H9 (cell line): Measurements from ENCODE around the gene SCD. TPM values are rescaled to one million over a fixed set of nuclear protein-coding genes. Genes with fewer than 3 reads are reported as not detected.
A peak's percentile ranks its signal among the peaks of the same experiment; 100 is the strongest.

Experiments
- DNase-seq: peaks from one replicate; pipeline ENCODE4 v3.0.0-alpha.2; 2017
- H2AFZ ChIP-seq: one replicate; pipeline ENCODE4 v1.6.1; 2013; ENCODE audit warnings: mild to moderate bottlenecking, low read length, control low read depth, moderate library complexity
- H2AK5ac ChIP-seq: 2 replicates; pipeline ENCODE4 v1.6.1; 2013; ENCODE audit warnings: low read length, control low read depth, mixed read lengths; ENCODE audit not compliant: insufficient read length
- H2BK120ac ChIP-seq: one replicate; pipeline ENCODE4 v1.6.1; 2013; ENCODE audit warnings: low read depth, mild to moderate bottlenecking, low read length, control low read depth, inconsistent platforms; ENCODE audit not compliant: poor library complexity, severe bottlenecking
- H2BK12ac ChIP-seq: 2 replicates; pipeline ENCODE4 v1.6.1; 2013; ENCODE audit warnings: low read length, control low read depth, mixed read lengths, low read depth; ENCODE audit not compliant: insufficient read length
- H2BK15ac ChIP-seq: 2 replicates; pipeline ENCODE4 v1.6.1; 2013; ENCODE audit warnings: low read depth, low read length, control low read depth
- H2BK20ac ChIP-seq: one replicate; pipeline ENCODE4 v1.6.1; 2013; ENCODE audit warnings: low read depth, mild to moderate bottlenecking, low read length, control low read depth, inconsistent platforms; ENCODE audit not compliant: poor library complexity, severe bottlenecking
- H2BK5ac ChIP-seq: 2 replicates; pipeline ENCODE4 v1.6.1; 2013; ENCODE audit warnings: low read length, control low read depth, mixed read lengths; ENCODE audit not compliant: insufficient read length
- H3K14ac ChIP-seq: 2 replicates; pipeline ENCODE4 v1.6.1; 2013; ENCODE audit warnings: low read length, control low read depth; ENCODE audit not compliant: insufficient read depth
- H3K18ac ChIP-seq: 2 replicates; pipeline ENCODE4 v1.6.1; 2013; ENCODE audit warnings: low read depth, mild to moderate bottlenecking, mixed read lengths, low read length, control low read depth; ENCODE audit not compliant: insufficient read length
- H3K23ac ChIP-seq: 2 replicates; pipeline ENCODE4 v1.6.1; 2013; ENCODE audit warnings: low read length, control low read depth, mixed read lengths, low read depth; ENCODE audit not compliant: insufficient read length
- H3K23me2 ChIP-seq: 2 replicates; pipeline ENCODE4 v1.6.1; 2013; ENCODE audit warnings: low read depth, mild to moderate bottlenecking, mixed read lengths, low read length, control low read depth; ENCODE audit not compliant: insufficient read length, poor library complexity, severe bottlenecking
- H3K27ac ChIP-seq: 2 replicates; pipeline ENCODE4 v1.5.1; 2013; ENCODE audit warnings: low read length, control low read depth, mixed read lengths, low read depth; ENCODE audit not compliant: insufficient read length
- H3K27me3 ChIP-seq: 2 replicates; pipeline ENCODE4 v1.6.1; 2013; ENCODE audit warnings: low read length, control low read depth, inconsistent platforms; ENCODE audit not compliant: insufficient read depth
- H3K4ac ChIP-seq: 2 replicates; pipeline ENCODE4 v1.6.1; 2013; ENCODE audit warnings: low read depth, mild to moderate bottlenecking, control low read depth, inconsistent platforms, low read length, moderate library complexity
- H3K4me1 ChIP-seq: 2 replicates; pipeline ENCODE4 v1.6.1; 2013; ENCODE audit warnings: low read length, control low read depth, inconsistent platforms; ENCODE audit not compliant: insufficient read depth
- H3K4me2 ChIP-seq: 2 replicates; pipeline ENCODE4 v1.6.1; 2013; ENCODE audit warnings: low read length, control low read depth, mixed read lengths; ENCODE audit not compliant: insufficient read length, insufficient read depth
- H3K56ac ChIP-seq: 2 replicates; pipeline ENCODE4 v1.6.1; 2013; ENCODE audit warnings: low read depth, mild to moderate bottlenecking, mixed read lengths, low read length, control low read depth; ENCODE audit not compliant: insufficient read length
- H3K79me1 ChIP-seq: 2 replicates; pipeline ENCODE4 v1.6.1; 2013; ENCODE audit warnings: low read depth, mild to moderate bottlenecking, moderate library complexity, low read length, control low read depth, inconsistent platforms; ENCODE audit not compliant: insufficient read depth, poor library complexity, severe bottlenecking
- H3K79me2 ChIP-seq: 2 replicates; pipeline ENCODE4 v1.6.1; 2013; ENCODE audit warnings: low read length, control low read depth, inconsistent platforms; ENCODE audit not compliant: insufficient read depth
- H3K9ac ChIP-seq: 2 replicates; pipeline ENCODE4 v1.6.1; 2013; ENCODE audit warnings: low read length, control low read depth, mixed read lengths; ENCODE audit not compliant: insufficient read length; ENCODE audit errors: extremely low read depth
- H3K9me3 ChIP-seq: one replicate; pipeline ENCODE4 v1.6.1; 2013; ENCODE audit warnings: low read depth, low read length, inconsistent platforms; ENCODE audit not compliant: control insufficient read depth
- H3T11ph ChIP-seq: one replicate; pipeline ENCODE4 v1.6.1; 2013; ENCODE audit warnings: mild to moderate bottlenecking, low read length, control low read depth, inconsistent platforms
- H4K20me1 ChIP-seq: one replicate; pipeline ENCODE4 v1.6.1; 2013; ENCODE audit not compliant: control insufficient read depth, insufficient read length, insufficient read depth
- H4K5ac ChIP-seq: 2 replicates; pipeline ENCODE4 v1.6.1; 2013; ENCODE audit warnings: low read depth, mild to moderate bottlenecking, mixed read lengths, low read length, control low read depth; ENCODE audit not compliant: insufficient read length
- H4K8ac ChIP-seq: replicated peaks from 2 replicates; pipeline ENCODE4 v1.6.1; 2013; ENCODE audit warnings: low read length, control low read depth, mixed read lengths, low read depth; ENCODE audit not compliant: insufficient read length
- H4K91ac ChIP-seq: 2 replicates; pipeline ENCODE4 v1.6.1; 2013; ENCODE audit warnings: low read depth, mild to moderate bottlenecking, moderate library complexity, mixed read lengths, low read length, control low read depth; ENCODE audit not compliant: insufficient read length
- H3K27ac Mint-ChIP-seq, 3 experiments: 2 replicates in 2 of 3; 3 replicates in 1 of 3; pipeline ENCODE4 v1.8.0; 2020 to 2021; ENCODE audit warnings: mixed read lengths in 3 of 3, mild to moderate bottlenecking in 1 of 3, moderate library complexity in 1 of 3
- H3K27me3 Mint-ChIP-seq: 2 replicates; pipeline ENCODE4 v1.8.0; 2021; ENCODE audit warnings: low read depth, mild to moderate bottlenecking, moderate library complexity, mixed read lengths
- H3K36me3 Mint-ChIP-seq, 3 experiments: 2 replicates in 2 of 3; 3 replicates in 1 of 3; pipeline ENCODE4 v1.8.0; 2020 to 2021; ENCODE audit warnings: low read depth in 3 of 3, mixed read lengths in 3 of 3; ENCODE audit not compliant: insufficient read depth in 1 of 3
- H3K4me1 Mint-ChIP-seq, 2 experiments: 2 replicates each; pipeline ENCODE4 v1.8.0; 2020; ENCODE audit warnings: mixed read lengths in 2 of 2
- H3K4me3 Mint-ChIP-seq, 2 experiments: 2 replicates in 1 of 2; 3 replicates in 1 of 2; pipeline ENCODE4 v1.8.0; 2020 to 2021; ENCODE audit warnings: mild to moderate bottlenecking in 2 of 2, mixed read lengths in 2 of 2, moderate library complexity in 1 of 2
- H3K9me3 Mint-ChIP-seq, 2 experiments: 2 replicates in 1 of 2; 3 replicates in 1 of 2; pipeline ENCODE4 v1.8.0; 2020; ENCODE audit warnings: mild to moderate bottlenecking in 2 of 2, mixed read lengths in 2 of 2, moderate library complexity in 1 of 2
- CTCF ChIP-seq: fragments of 200-600 bp; sonication (generic); conservative IDR thresholded peaks from 3 replicates; pipeline ENCODE4 v1.8.0; 2021; ENCODE audit warnings: antibody characterized with exemption, mild to moderate bottlenecking
- WGBS: extraction: QIAGEN DNeasy Blood & Tissue Kit; methylation state at CpG from one replicate; pipeline ENCODE4 v1.1.7; 2013; ENCODE audit warnings: missing lambda C conversion rate, low lambda C conversion rate, mixed read lengths; ENCODE audit not compliant: insufficient read length; ENCODE audit errors: extremely low coverage; 5-methylcytosine and 5-hydroxymethylcytosine counted together
- total RNA-seq: library from RNA; stranded (reverse); gene quantifications from 2 replicates; pipeline ENCODE4 v1.2.1, GENCODE V29; 2021

The SCD gene
- total RNA-seq, 1 experiment from 2014 or later, result 354 TPM

DNA sequence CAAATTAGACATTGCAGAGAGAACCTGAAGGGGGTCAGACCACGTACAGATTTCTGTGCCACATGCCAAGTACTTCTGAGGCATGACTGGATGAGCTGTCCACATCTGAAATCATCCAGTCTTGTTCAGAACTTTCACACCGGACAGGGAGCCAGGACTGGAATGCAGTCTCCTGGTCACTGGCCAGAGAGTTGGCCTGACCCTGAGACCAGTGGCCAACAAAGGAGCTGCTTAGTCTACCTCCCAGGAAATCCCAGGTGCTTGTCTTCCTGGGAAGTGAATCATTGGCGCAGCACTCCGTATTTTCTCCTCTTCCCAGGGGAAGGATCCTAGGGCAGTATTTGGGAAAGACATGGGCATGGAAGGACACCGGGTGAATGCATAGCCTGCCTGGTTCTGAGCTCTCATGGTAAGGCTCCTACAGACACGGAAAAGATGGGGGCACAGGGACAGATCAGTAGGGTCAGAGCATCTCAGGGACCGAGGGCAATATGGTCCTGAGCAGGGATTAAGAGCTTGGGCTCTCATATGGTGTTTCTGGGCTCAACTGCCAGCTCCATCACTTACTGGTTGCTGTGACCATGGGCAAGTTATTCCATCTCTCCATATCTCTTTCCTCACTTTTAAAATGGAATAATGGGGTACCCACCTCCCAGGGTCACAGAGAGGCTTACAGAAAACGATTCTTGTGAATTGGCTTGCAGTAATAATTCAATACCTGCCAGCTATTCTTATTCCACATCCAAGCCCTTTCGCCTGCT, 1.3 kb upstream of the SCD start:
- peak overlapping the region; percentile 91 for H3K4me2 ChIP-seq
- H3K79me1 ChIP-seq, result peaks cover 3% of the 10 kb centered on the region
- H3K4ac ChIP-seq, result no peak overlapping the region
- H4K5ac ChIP-seq, result no peak overlapping the region
- no peak overlapping the region for H2BK120ac ChIP-seq
- peak overlapping the region; percentile 19 for H3K27ac ChIP-seq
- H3K56ac ChIP-seq, result no peak overlapping the region
- Mint-ChIP-seq H3K36me3 (peaks cover 30 to 33% (median 32%) of the 10 kb centered on the region in 3 experiments), H3K4me1 (peaks cover 53 to 58% of the 10 kb centered on the region in 2 experiments), H3K27ac (peak overlapping the region; percentile 74 to 96 (median 79); a peak in 6 of 7 replicates), H3K27me3 (peaks cover 5% of the 10 kb centered on the region), H3K9me3 (peaks cover 3 to 5% of the 10 kb centered on the region in 2 experiments; a peak in 2 of 5 replicates), H3K4me3 (peak overlapping the region; percentile 90 to 100)
- no CpG with 5 or more reads among the region's 9 CpGs for WGBS
- H3K9ac ChIP-seq, result peak overlapping the region; percentile 77
- no peak overlapping the region for H3K14ac ChIP-seq
- H4K91ac ChIP-seq, result no peak overlapping the region
- H3K23ac ChIP-seq, result no peak overlapping the region
- no peak overlapping the region for H3K18ac ChIP-seq
- no peaks in the 10 kb centered on the region for H3K27me3 ChIP-seq
- H2BK20ac ChIP-seq, result no peak overlapping the region
- no peak for DNase-seq
- no peaks in the 10 kb centered on the region for H3K9me3 ChIP-seq
- peaks cover 18% of the 10 kb centered on the region for H3K23me2 ChIP-seq
- H4K20me1 ChIP-seq, result peaks cover 5% of the 10 kb centered on the region
- peaks cover 37% of the 10 kb centered on the region for H3K79me2 ChIP-seq
- H2BK5ac ChIP-seq, result no peak overlapping the region
- H3K4me1 ChIP-seq, result no peaks in the 10 kb centered on the region; the same call in 1 of the 2 replicates
- H4K8ac ChIP-seq, result no peak overlapping the region
- no peak overlapping the region for H2AK5ac ChIP-seq
- no peak overlapping the region for H2BK15ac ChIP-seq
- no peak overlapping the region for H2AFZ ChIP-seq
- H3T11ph ChIP-seq, result no peak overlapping the region
- TF ChIP-seq CTCF, result no peak
- H2BK12ac ChIP-seq, result no peak overlapping the region
